GM11168 (cell line): ENCODE results near the gene DOK4.

ENCODE experiments used
- in situ Hi-C: fragments of 300-500 bp; cut with MboI; formaldehyde crosslinking; loops from one replicate; pipeline ENCODE4 v1.12.0; 2022; ENCODE audit warnings: low sequenced_read_pairs; ENCODE audit not compliant: unreplicated experiment

Gene DOK4

GRCh38 chr16:57485916-57486857 lies at the start of gene DOK4:
Gene DOK4, minus strand, starts transcription at chr16:57486493. Its CDS starts 6,986 bp downstream, at chr16:57479507.
- in situ Hi-C loops = loop anchor here (5.0 kb wide), 1 partner anchor 41 kb away; no protein-coding TSS in a partner anchor

GRCh38 chr16:57535680-57536305 lies 49.5 kb upstream of the DOK4 start:
- in situ Hi-C loops = no loop called here

GRCh38 chr16:57534881-57535658 lies 48.8 kb upstream of the DOK4 start:
- in situ Hi-C loops = no loop called here

GRCh38 chr16:57534337-57534880 lies 48.1 kb upstream of the DOK4 start:
- in situ Hi-C loops = no loop called here

GRCh38 chr16:57533431-57534336 lies 47.4 kb upstream of the DOK4 start:
- in situ Hi-C loops = no loop called here

- in situ Hi-C loops = no loop called here
These were observed 46.0 kb upstream of the DOK4 start for GRCh38 chr16:57532266-57532625.

- in situ Hi-C loops = no loop called here
These were observed 45.5 kb upstream of the DOK4 start for GRCh38 chr16:57531635-57532265.

- in situ Hi-C loops = no loop called here
These were observed 44.9 kb upstream of the DOK4 start for GRCh38 chr16:57531253-57531575.

GRCh38 chr16:57530522-57531252 lies 44.4 kb upstream of the DOK4 start:
- in situ Hi-C loops = no loop called here

- in situ Hi-C loops = no loop called here
These were observed 43.8 kb upstream of the DOK4 start for GRCh38 chr16:57530104-57530521.

GRCh38 chr16:57529391-57530103 lies 43.3 kb upstream of the DOK4 start:
- in situ Hi-C loops = loop anchor here (5.0 kb wide), 1 partner anchor 42 kb away; the partner anchor contains the start of gene DOK4

GRCh38 chr16:57528499-57529390 lies 42.5 kb upstream of the DOK4 start:
- in situ Hi-C loops = loop anchor here (5.0 kb wide), 1 partner anchor 41 kb away; the partner anchor contains the start of gene DOK4

- in situ Hi-C loops = loop anchor here (5.0 kb wide), 1 partner anchor 40 kb away; the partner anchor contains the start of gene DOK4
These were observed 41.5 kb upstream of the DOK4 start for GRCh38 chr16:57527610-57528360.

- in situ Hi-C loops = loop anchor here (5.0 kb wide), 1 partner anchor 40 kb away; the partner anchor contains the start of gene DOK4
These were observed 40.7 kb upstream of the DOK4 start for GRCh38 chr16:57527027-57527426.

GRCh38 chr16:57526498-57526897 lies 40.2 kb upstream of the DOK4 start:
- in situ Hi-C loops = loop anchor here (5.0 kb wide), 1 partner anchor 39 kb away; the partner anchor contains the start of gene DOK4

- in situ Hi-C loops = loop anchor here (5.0 kb wide), 1 partner anchor 38 kb away; the partner anchor contains the start of gene DOK4
These were observed 39.5 kb upstream of the DOK4 start for GRCh38 chr16:57525761-57526160.
